Measurements from ENCODE around the gene CHN1.

DNA sequence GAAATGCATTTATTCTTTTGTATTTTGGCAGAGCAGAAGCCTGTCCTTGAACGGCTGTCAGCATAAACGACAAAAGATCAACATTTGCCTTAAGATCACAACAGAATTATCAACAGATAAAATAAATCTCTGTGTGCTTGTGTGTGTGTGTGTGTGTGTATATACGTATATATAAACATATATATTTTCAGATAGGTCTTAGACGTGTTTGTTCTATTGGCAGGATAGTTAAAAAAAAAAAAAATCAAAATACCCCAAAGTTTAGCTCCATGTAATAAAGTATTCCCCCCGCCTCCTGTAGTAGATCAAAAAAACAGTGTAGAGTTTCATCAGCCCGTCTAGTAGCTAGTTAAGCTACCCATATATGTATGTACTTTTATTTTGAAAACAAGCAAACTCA is 107.9 kb downstream of the CHN1 start:
- TF ChIP-seq, protein P1, sequence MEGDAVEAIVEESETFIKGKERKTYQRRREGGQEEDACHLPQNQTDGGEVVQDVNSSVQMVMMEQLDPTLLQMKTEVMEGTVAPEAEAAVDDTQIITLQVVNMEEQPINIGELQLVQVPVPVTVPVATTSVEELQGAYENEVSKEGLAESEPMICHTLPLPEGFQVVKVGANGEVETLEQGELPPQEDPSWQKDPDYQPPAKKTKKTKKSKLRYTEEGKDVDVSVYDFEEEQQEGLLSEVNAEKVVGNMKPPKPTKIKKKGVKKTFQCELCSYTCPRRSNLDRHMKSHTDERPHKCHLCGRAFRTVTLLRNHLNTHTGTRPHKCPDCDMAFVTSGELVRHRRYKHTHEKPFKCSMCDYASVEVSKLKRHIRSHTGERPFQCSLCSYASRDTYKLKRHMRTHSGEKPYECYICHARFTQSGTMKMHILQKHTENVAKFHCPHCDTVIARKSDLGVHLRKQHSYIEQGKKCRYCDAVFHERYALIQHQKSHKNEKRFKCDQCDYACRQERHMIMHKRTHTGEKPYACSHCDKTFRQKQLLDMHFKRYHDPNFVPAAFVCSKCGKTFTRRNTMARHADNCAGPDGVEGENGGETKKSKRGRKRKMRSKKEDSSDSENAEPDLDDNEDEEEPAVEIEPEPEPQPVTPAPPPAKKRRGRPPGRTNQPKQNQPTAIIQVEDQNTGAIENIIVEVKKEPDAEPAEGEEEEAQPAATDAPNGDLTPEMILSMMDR (IDR thresholded peaks at IDR 0.05) = no peak
- TF ChIP-seq POLR2A (IDR thresholded peaks at IDR 0.05) = no peak
